ENCODE data around the gene HPD. TPM values are rescaled to one million over a fixed set of nuclear protein-coding genes. Genes with fewer than 3 reads are reported as not detected.

Gene HPD
- total and polyA plus RNA-seq, 2 of the 4 experiments (the other 2 are of a cell fraction) = 0.15 to 0.18 TPM

DNA sequence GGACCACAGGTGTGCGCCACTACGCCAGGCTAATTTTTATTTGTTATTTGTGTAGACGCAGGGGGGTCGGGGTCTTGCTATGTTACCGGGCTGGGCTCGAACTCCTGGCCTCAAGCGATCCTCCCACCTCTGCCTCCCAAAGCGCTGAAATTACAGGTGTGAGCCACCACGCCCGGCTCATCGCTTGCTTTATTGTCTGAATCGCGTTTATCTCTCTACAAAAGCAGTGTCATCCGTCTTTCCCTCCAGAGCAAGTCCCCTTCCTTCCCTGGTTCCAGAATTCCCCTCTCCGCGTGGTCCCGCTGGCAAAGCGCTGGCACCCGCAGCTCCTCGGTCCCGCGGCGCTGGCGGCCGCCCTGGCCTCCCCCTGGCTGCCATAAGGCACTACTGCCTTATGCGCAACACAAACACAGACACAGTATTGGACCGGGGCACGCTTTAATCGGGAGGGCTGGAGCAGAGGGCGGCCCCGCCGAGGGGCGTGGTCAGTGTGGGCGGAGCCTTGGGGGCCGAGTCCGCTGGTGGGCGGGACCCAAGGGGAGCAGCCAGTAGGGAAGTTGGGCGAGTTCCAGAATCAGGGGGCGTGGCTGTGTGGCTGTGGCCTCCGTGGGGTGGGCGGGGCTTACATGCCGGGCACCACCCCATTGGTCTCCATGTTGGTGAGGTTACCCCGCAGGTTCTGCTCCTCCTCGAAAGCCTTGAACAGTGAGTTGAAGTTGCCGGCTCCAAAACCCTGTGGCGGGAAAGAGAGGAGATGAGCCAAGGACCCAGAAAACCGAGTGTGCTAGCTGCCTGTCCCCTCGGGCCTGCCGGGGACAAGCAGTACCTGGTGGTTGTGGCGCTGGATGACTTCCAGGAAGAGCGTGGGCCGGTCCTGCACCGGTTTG is 19.3 kb downstream of the HPD start:
- Histone ChIP-seq H3K36me3 (ENCODE audit: control insufficient read depth, insufficient read depth, low read length) (no peaks in the 10 kb centered on the region), H4K91ac (ENCODE audit: insufficient read depth, low read depth, low read length) (peak overlapping the region; percentile 79), H2AK9ac (replicated peaks; ENCODE audit: low read depth, low read length, poor library complexity) (peak overlapping the region; percentile 96), H2AFZ (replicated peaks; ENCODE audit: low read length, poor library complexity) (peak overlapping the region; percentile 100), H4K8ac (ENCODE audit: low read depth in 2 of 2, low read length in 2 of 2) (peak overlapping the region; percentile 80 to 96; a peak in 3 of 4 replicates), H3K4ac (ENCODE audit: low read depth, low read length) (peak overlapping the region; percentile 91), H3K9me1 (ENCODE audit: insufficient read depth, low read length) (no peaks in the 10 kb centered on the region), H4K5ac (ENCODE audit: low read depth, low read length) (peak overlapping the region; percentile 62), H3K27ac (ENCODE audit: insufficient read depth, low read length) (peak overlapping the region; percentile 45; the same call in 1 of the 2 replicates), H2BK5ac (ENCODE audit: low read depth, low read length, poor library complexity, severe bottlenecking) (no peak overlapping the region), H3K4me2 (ENCODE audit: low read depth, low read length) (peak overlapping the region; percentile 88), H3K23ac (ENCODE audit: low read depth, low read length) (peak overlapping the region; percentile 62; the same call in 1 of the 2 replicates), H2BK15ac (ENCODE audit: low read depth, low read length) (peak overlapping the region; percentile 67; the same call in 1 of the 3 replicates), H2AK5ac (ENCODE audit: low read depth, low read length) (peak overlapping the region; percentile 55; the same call in 1 of the 2 replicates), H3K4me1 (ENCODE audit: control insufficient read depth, insufficient read depth, low read length) (0 out of 2 replicates have a peak, but pooled peaks cover 2% of the 10 kb centered on the region), H2BK20ac (ENCODE audit: low read depth, low read length) (no peak overlapping the region), H3K18ac (ENCODE audit: low read depth, low read length) (peak overlapping the region; percentile 11; the same call in 1 of the 2 replicates), H4K20me1 (ENCODE audit: insufficient read depth, low read length) (no peaks in the 10 kb centered on the region), H3K56ac (ENCODE audit: extremely low read depth, insufficient read depth, low read length) (peak overlapping the region; percentile 19; the same call in 1 of the 2 replicates), H3K4me3 (ENCODE audit: insufficient read depth, low read depth, low read length) (peak overlapping the region; percentile 71), H3K14ac (replicated peaks; ENCODE audit: low read depth, low read length) (peak overlapping the region; percentile 73), H2BK120ac (ENCODE audit: low read depth, low read length) (peak overlapping the region; percentile 48), H3K9ac (ENCODE audit: low read depth, low read length) (peak overlapping the region; percentile 54), H3K27me3 (ENCODE audit: control insufficient read depth, insufficient read depth, low read length) (no peaks in the 10 kb centered on the region), H3K79me1 (ENCODE audit: low read depth in 1 of 2, low read length in 2 of 2) (peaks cover 0 to 8% of the 10 kb centered on the region in 2 experiments; a peak in 2 of 4 replicates), H3K9me3 (ENCODE audit: control insufficient read depth, insufficient read depth, low read length) (no peaks in the 10 kb centered on the region)
- TF ChIP-seq SMC3 (IDR thresholded peaks at IDR 0.05; ENCODE audit: low read depth, low read length) = peak; percentile 25; the same call in 1 of the 2 replicates
- TF ChIP-seq RAD21 (IDR thresholded peaks at IDR 0.05; ENCODE audit: low read length) = no peak
- TF ChIP-seq POLR2A (IDR thresholded peaks at IDR 0.05; ENCODE audit: low read depth, low read length) = no peak; the same call in 1 of the 2 replicates
- TF ChIP-seq, protein P1, sequence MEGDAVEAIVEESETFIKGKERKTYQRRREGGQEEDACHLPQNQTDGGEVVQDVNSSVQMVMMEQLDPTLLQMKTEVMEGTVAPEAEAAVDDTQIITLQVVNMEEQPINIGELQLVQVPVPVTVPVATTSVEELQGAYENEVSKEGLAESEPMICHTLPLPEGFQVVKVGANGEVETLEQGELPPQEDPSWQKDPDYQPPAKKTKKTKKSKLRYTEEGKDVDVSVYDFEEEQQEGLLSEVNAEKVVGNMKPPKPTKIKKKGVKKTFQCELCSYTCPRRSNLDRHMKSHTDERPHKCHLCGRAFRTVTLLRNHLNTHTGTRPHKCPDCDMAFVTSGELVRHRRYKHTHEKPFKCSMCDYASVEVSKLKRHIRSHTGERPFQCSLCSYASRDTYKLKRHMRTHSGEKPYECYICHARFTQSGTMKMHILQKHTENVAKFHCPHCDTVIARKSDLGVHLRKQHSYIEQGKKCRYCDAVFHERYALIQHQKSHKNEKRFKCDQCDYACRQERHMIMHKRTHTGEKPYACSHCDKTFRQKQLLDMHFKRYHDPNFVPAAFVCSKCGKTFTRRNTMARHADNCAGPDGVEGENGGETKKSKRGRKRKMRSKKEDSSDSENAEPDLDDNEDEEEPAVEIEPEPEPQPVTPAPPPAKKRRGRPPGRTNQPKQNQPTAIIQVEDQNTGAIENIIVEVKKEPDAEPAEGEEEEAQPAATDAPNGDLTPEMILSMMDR (conservative IDR thresholded peaks at IDR 0.05; ENCODE audit: low read depth, low read length) = peak; percentile 38
- no peak for TF ChIP-seq BHLHE40 (IDR thresholded peaks at IDR 0.05; ENCODE audit: low read depth, low read length)
- no peak for TF ChIP-seq NFE2L2 (IDR thresholded peaks at IDR 0.05; ENCODE audit: low read depth, low read length)
- TF ChIP-seq CHD1 (IDR thresholded peaks at IDR 0.05; ENCODE audit: low read depth, low read length) = no peak
- peak; percentile 66; the same call in 1 of the 2 replicates for TF ChIP-seq MAZ (IDR thresholded peaks at IDR 0.05; ENCODE audit: borderline replicate concordance, low read depth, low read length)
- in situ Hi-C loops (cut with MboI; ENCODE audit: low sequenced_read_pairs) = no loop called here
- dilution Hi-C loops (cut with HindIII; ENCODE audit: low sequenced_read_pairs, unreplicated experiment) = no loop called here
- intact Hi-C loops (cut with micrococcal nuclease) = loop anchor here (2.0 to 5.0 kb wide), 2 partner anchors 33 to 49 kb away; partner anchors contain the start of gene PSMD9
- 11% methylated on average over 25 of the region's 53 CpGs; no CpG with 5 or more reads in 1 of the 2 experiments for WGBS, 2 experiments (ENCODE audit: extremely low coverage in 2 of 2, insufficient read length in 1 of 2)
- POLR2A ChIA-PET (ENCODE audit: unreplicated experiment) = interaction anchor here (0.6 kb wide), 1 partner anchor 17 kb away, joined by 6 read pairs; no protein-coding TSS in a partner anchor
- CTCF ChIA-PET = interaction anchor here (0.7 kb wide), 1 partner anchor 187 kb away, joined by 3 read pairs; no protein-coding TSS in a partner anchor
- DNase-seq = peak; percentile 96
- peak; percentile 100 for ATAC-seq (ENCODE audit: low read depth)
- BruUV-seq (replicated peaks) = no TSS peak
